Bronchial epithelial cell (primary cell): ENCODE measurements around the gene ATP9A. TPM values are rescaled to one million over a fixed set of nuclear protein-coding genes. Genes with fewer than 3 reads are reported as not detected.
"Not testable (repeated sequence)": the region's sequence is repeated elsewhere in the genome, so short reads cannot be mapped to it uniquely, and the experiment has no call there.

Experiments used
- DNase-seq: peaks from one replicate; pipeline ENCODE4 v3.0.0-alpha.2; 2010; ENCODE audit warnings: low read depth
- FAIRE-seq: peaks from 2 replicates; lab custom pipeline; 2011; peaks lifted over from hg19 to GRCh38; lab: Jason Lieb, UNC
- H3K27me3 ChIP-seq: 2 replicates; pipeline ENCODE4 v1.5.1; 2011; ENCODE audit warnings: low read length; ENCODE audit not compliant: control insufficient read depth, insufficient read depth
- H3K36me3 ChIP-seq: 2 replicates; pipeline ENCODE4 v1.5.1; 2011; ENCODE audit warnings: low read length; ENCODE audit not compliant: control insufficient read depth, insufficient read depth
- H3K4me3 ChIP-seq: 2 replicates; pipeline ENCODE4 v1.5.1; 2011; ENCODE audit warnings: mild to moderate bottlenecking, low read depth, low read length, control low read depth
- CTCF ChIP-seq: IDR thresholded peaks from 2 replicates; pipeline ENCODE4 v1.5.1; 2011; ENCODE audit warnings: mild to moderate bottlenecking, moderate library complexity, low read length, control low read depth, inconsistent platforms; ENCODE audit not compliant: insufficient read depth, severe bottlenecking
- total RNA-seq: library from RNA; depleted of rRNA; stranded (reverse); fragments of >200 nt; gene quantifications from 2 replicates; pipeline ENCODE4 v1.2.1, GENCODE V29; 2014

ATP9A gene
- total RNA-seq, 1 donor from 2014 or later = 26.3 TPM

- no peak for FAIRE-seq
- Histone ChIP-seq H3K27me3 (peaks cover 6% of the 10 kb centered on the region), H3K36me3 (no peaks in the 10 kb centered on the region), H3K4me3 (no peak overlapping the region)
- TF ChIP-seq CTCF = no peak
- no peak for DNase-seq
Measured at GRCh38 chr20:51573576-51574243, 194.5 kb downstream of the ATP9A start.

GRCh38 chr20:51571460-51571794 is 196.8 kb downstream of the ATP9A start:
- FAIRE-seq (no peak), DNase-seq (no peak)
- no peak for TF ChIP-seq CTCF
- no peaks in the 10 kb centered on the region for H3K36me3 ChIP-seq
- no peak overlapping the region for H3K4me3 ChIP-seq
- peaks cover 7% of the 10 kb centered on the region for H3K27me3 ChIP-seq

- FAIRE-seq (no peak), DNase-seq (no peak)
- Histone ChIP-seq H3K36me3 (no peaks in the 10 kb centered on the region), H3K4me3 (no peak overlapping the region), H3K27me3 (peaks cover 7% of the 10 kb centered on the region)
- no peak for TF ChIP-seq CTCF
Measured at GRCh38 chr20:51570739-51571459, 197.3 kb downstream of the ATP9A start.

- DNase-seq (peak; percentile 36), FAIRE-seq (no peak)
- Histone ChIP-seq H3K27me3 (peaks cover 7% of the 10 kb centered on the region), H3K4me3 (no peak overlapping the region), H3K36me3 (no peaks in the 10 kb centered on the region)
- no peak for TF ChIP-seq CTCF
Measured at GRCh38 chr20:51569815-51570738, 198.1 kb downstream of the ATP9A start.

GRCh38 chr20:51568533-51568932 is 199.7 kb downstream of the ATP9A start:
- H3K27me3 ChIP-seq, DNase-seq, H3K4me3 ChIP-seq, FAIRE-seq, H3K36me3 ChIP-seq: not testable (repeated sequence)

GRCh38 chr20:51567622-51568021 is 200.6 kb downstream of the ATP9A start:
- no peak for TF ChIP-seq CTCF
- no peak for DNase-seq
- Histone ChIP-seq H3K4me3 (no peak overlapping the region), H3K36me3 (no peaks in the 10 kb centered on the region), H3K27me3 (peaks cover 15% of the 10 kb centered on the region)
- FAIRE-seq = no peak
